Activated T-helper 1 cell treated with anti-CD3 and anti-CD28 coated beads, Interleukin-12 subunit alpha, Interleukin-12 subunit beta, Interleukin-2, Interleukin-4 antibody, amounts not matched to agents 30 ng/mL and 10 ng/mL and 1 ng/mL, durations not matched to agents 14 hours and 24 hours and 36 hours (primary cell): ENCODE measurements around the gene CNIH1. TPM values are rescaled to one million over a fixed set of nuclear protein-coding genes. Genes with fewer than 3 reads are reported as not detected.
"Not testable (repeated sequence)": the region's sequence is repeated elsewhere in the genome, so short reads cannot be mapped to it uniquely, and the experiment has no call there.

Experiments used
- DNase-seq: peaks from one replicate; pipeline ENCODE4 v3.0.0; 2021; ENCODE audit warnings: low spot score
- H3K27ac Mint-ChIP-seq: one replicate; pipeline ENCODE4 v1.8.0; 2021; ENCODE audit warnings: mild to moderate bottlenecking, mixed read lengths
- H3K27me3 Mint-ChIP-seq: one replicate; pipeline ENCODE4 v1.8.0; 2022; ENCODE audit warnings: mild to moderate bottlenecking, moderate library complexity, mixed read lengths; ENCODE audit not compliant: insufficient read depth
- H3K36me3 Mint-ChIP-seq: one replicate; pipeline ENCODE4 v1.8.0; 2021; ENCODE audit warnings: low read depth, mixed read lengths
- H3K4me1 Mint-ChIP-seq: one replicate; pipeline ENCODE4 v1.8.0; 2021; ENCODE audit warnings: low read depth, mixed read lengths
- H3K4me3 Mint-ChIP-seq: one replicate; pipeline ENCODE4 v1.8.0; 2021; ENCODE audit warnings: mild to moderate bottlenecking, moderate library complexity, mixed read lengths
- H3K9me3 Mint-ChIP-seq: one replicate; pipeline ENCODE4 v1.8.0; 2021; ENCODE audit warnings: mixed read lengths
- intact Hi-C: fragments of 100-400 bp; cut with micrococcal nuclease; formaldehyde crosslinking; loops from one replicate; pipeline ENCODE4 v1.15.1; 2024
- total RNA-seq: library from RNA; stranded (reverse); gene quantifications from 2 replicates; pipeline ENCODE4 v1.2.3, GENCODE V29; 2022

The CNIH1 gene
- total RNA-seq, 1 donor from 2014 or later: 109 TPM

DNA sequence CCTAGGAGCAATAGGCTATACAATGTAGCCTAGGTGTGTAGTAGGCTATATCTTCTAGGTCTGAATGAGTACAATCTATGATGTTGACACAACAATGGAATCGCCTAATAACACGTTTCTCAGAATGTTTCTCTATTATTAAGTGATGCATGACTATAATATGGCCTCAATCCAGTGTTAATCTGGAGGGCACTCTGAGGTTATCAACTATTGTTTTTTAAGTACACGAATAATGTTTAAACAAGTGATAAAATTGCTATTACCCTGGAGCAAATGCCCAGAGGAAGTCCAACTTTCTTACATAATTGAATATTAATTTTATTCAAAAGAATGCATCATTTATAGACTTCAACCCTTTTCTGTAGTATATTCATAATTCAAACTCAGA lies 16.4 kb upstream of the CNIH1 start:
- intact Hi-C loops: no loop called here
- Mint-ChIP-seq H3K36me3 (no peaks in the 10 kb centered on the region), H3K4me3 (no peak overlapping the region), H3K9me3 (peaks cover 11% of the 10 kb centered on the region), H3K4me1 (no peaks in the 10 kb centered on the region), H3K27ac (no peak overlapping the region), H3K27me3 (no peaks in the 10 kb centered on the region)
- DNase-seq: no peak

DNA sequence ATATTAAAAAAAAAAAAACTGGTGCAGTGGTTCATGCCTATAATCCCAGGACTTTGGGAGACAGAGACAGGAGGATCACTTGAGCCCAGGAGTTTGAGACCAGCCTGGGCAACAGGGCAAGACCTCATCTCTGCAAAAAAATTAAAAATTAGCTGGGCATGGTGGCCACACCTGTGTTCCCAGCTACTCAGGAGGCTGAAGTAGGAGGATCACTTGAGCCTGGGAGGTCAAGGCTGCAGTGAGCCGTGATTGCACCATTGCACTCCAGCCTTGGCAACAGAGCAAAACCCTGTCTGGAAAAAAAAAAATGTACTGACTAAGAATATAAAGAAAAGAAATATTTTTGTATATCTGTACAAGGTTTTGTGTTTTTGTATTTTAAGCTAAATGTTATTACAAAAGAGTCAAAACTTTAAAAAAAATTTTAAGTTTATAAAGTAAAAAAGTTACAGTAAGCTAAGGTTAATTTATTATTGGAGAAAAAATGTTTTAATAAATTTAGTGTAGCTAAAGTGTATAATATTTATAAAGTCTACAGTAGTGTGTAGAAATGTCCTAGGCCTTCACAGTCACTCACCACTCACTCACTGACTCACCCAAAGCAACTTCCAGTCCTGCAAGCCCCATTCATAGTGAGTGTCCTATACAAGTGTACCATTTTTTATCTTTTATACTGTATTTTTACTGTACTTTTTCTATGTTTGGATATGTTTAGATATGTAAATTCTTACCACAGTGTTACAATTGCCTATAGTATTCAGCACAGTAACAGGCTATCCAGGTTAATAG lies 15.8 kb upstream of the CNIH1 start:
- intact Hi-C loops, H3K27me3 Mint-ChIP-seq, H3K27ac Mint-ChIP-seq, H3K4me3 Mint-ChIP-seq, H3K36me3 Mint-ChIP-seq, H3K4me1 Mint-ChIP-seq, DNase-seq: not testable (repeated sequence)
- peaks cover 11% of the 10 kb centered on the region for H3K9me3 Mint-ChIP-seq

GRCh38 chr14:54455363-54455762 lies 14.2 kb upstream of the CNIH1 start:
- no peak overlapping the region for H3K27ac Mint-ChIP-seq
- H3K4me1 Mint-ChIP-seq: peaks cover 6% of the 10 kb centered on the region
- intact Hi-C loops: no loop called here

GRCh38 chr14:54453990-54454389 lies 12.8 kb upstream of the CNIH1 start:
- H3K4me3 Mint-ChIP-seq, H3K27ac Mint-ChIP-seq, H3K4me1 Mint-ChIP-seq, DNase-seq, H3K36me3 Mint-ChIP-seq, H3K27me3 Mint-ChIP-seq, intact Hi-C loops: not testable (repeated sequence)
- peaks cover 12% of the 10 kb centered on the region for H3K9me3 Mint-ChIP-seq

More at GRCh38 chr14:54455363-54455762, 14.2 kb upstream of the CNIH1 start:
- DNase-seq: no peak
- H3K4me3 Mint-ChIP-seq: no peak overlapping the region
- peaks cover 14% of the 10 kb centered on the region for H3K9me3 Mint-ChIP-seq
- H3K36me3 Mint-ChIP-seq: no peaks in the 10 kb centered on the region
- peaks cover 2% of the 10 kb centered on the region for H3K27me3 Mint-ChIP-seq

DNA sequence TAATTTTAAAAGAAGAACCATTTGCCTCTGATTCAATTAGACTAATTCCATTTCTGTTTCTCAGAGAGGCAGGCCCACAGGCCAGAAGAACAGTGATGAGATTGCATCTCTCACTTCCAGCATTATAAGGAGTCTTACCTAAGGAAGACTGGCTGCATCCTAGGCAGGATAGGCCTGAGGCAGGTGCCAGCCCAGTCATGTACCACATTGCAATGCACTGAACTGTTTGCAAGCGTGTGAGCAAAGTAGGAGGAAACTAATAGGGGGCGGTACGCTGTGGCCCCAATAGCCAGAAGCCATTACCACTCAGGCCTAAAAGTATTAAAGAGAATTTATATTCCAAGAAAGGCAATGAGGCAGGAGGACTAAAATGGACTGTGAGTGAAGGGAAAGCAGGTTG lies 12.1 kb upstream of the CNIH1 start:
- H3K9me3 Mint-ChIP-seq: peaks cover 4% of the 10 kb centered on the region
- H3K27ac Mint-ChIP-seq: no peak overlapping the region
- H3K36me3 Mint-ChIP-seq: no peaks in the 10 kb centered on the region
- DNase-seq: no peak
- H3K4me1 Mint-ChIP-seq: peaks cover 6% of the 10 kb centered on the region
- intact Hi-C loops: no loop called here
- H3K4me3 Mint-ChIP-seq: no peak overlapping the region
- peaks cover 12% of the 10 kb centered on the region for H3K27me3 Mint-ChIP-seq

- no peaks in the 10 kb centered on the region for H3K36me3 Mint-ChIP-seq
- no peak overlapping the region for H3K4me3 Mint-ChIP-seq
- H3K27me3 Mint-ChIP-seq: peaks cover 12% of the 10 kb centered on the region
- peaks cover 6% of the 10 kb centered on the region for H3K4me1 Mint-ChIP-seq
- H3K27ac Mint-ChIP-seq: no peak overlapping the region
- intact Hi-C loops: no loop called here
- peaks cover 3% of the 10 kb centered on the region for H3K9me3 Mint-ChIP-seq
- no peak for DNase-seq
These were observed 10.8 kb upstream of the CNIH1 start for GRCh38 chr14:54451961-54452360.

DNA sequence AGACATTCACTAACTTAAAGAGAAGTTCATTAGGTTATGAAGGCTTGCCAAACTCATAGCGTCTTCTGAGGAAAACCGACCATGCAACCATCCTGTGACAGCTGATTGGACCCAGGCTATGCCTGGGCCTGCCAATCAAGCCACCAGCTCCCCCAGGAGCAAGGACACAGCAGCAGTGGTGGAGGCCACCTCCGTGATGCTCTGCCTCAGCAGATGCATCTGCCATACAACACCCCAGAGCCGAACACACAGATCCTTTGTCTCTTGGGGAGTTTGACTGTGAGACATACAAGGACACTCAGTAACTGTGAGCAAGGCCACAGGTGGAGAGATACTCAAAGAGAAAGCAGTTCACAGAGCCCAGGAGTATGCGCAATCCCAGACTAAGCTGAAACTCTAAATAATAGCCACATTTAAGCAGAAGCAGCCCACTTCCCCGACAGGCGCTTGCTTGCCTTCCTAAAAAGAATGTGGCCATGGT lies 10.0 kb upstream of the CNIH1 start:
- Mint-ChIP-seq H3K36me3 (no peaks in the 10 kb centered on the region), H3K9me3 (peaks cover 3% of the 10 kb centered on the region)

GRCh38 chr14:54450535-54450934 lies 9.4 kb upstream of the CNIH1 start:
- DNase-seq: no peak
- intact Hi-C loops: no loop called here
- Mint-ChIP-seq H3K27me3 (peaks cover 15% of the 10 kb centered on the region), H3K4me1 (peaks cover 6% of the 10 kb centered on the region), H3K4me3 (no peak overlapping the region), H3K27ac (no peak overlapping the region), H3K36me3 (no peaks in the 10 kb centered on the region), H3K9me3 (peaks cover 3% of the 10 kb centered on the region)

More for the DNA sequence above, 10.0 kb upstream of the CNIH1 start:
- DNase-seq: no peak
- Mint-ChIP-seq H3K27ac (no peak overlapping the region), H3K27me3 (peaks cover 15% of the 10 kb centered on the region), H3K4me1 (peaks cover 6% of the 10 kb centered on the region), H3K4me3 (no peak overlapping the region)
- intact Hi-C loops: no loop called here

DNA sequence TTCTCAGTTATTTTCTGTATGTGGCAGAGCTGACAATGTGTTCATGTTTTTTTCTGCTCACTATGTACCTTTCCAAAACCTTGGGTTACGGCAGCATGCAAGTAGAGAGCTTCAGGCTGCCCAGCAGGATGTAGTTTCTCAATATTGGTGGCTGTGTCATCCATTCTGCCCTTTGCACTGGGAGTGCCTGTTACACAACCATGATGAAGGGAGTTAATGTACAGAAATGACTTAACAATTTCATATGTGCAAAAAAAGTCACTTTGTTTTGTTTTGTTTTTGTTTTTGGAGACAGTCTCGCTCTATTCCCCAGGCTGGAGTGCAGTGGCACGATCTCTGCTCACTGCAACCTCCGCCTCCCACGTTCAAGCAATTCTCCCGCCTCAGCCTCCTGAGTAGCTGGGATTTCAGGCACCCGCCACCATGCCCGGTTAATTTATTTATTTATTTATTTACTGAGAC lies 6.1 kb upstream of the CNIH1 start:
- H3K4me3 Mint-ChIP-seq: no peak overlapping the region
- no peak overlapping the region for H3K27ac Mint-ChIP-seq
- intact Hi-C loops: no loop called here
- peaks cover 17% of the 10 kb centered on the region for H3K27me3 Mint-ChIP-seq
- H3K4me1 Mint-ChIP-seq: peaks cover 7% of the 10 kb centered on the region
- no peaks in the 10 kb centered on the region for H3K36me3 Mint-ChIP-seq
- DNase-seq: no peak
- peaks cover 3% of the 10 kb centered on the region for H3K9me3 Mint-ChIP-seq

DNA sequence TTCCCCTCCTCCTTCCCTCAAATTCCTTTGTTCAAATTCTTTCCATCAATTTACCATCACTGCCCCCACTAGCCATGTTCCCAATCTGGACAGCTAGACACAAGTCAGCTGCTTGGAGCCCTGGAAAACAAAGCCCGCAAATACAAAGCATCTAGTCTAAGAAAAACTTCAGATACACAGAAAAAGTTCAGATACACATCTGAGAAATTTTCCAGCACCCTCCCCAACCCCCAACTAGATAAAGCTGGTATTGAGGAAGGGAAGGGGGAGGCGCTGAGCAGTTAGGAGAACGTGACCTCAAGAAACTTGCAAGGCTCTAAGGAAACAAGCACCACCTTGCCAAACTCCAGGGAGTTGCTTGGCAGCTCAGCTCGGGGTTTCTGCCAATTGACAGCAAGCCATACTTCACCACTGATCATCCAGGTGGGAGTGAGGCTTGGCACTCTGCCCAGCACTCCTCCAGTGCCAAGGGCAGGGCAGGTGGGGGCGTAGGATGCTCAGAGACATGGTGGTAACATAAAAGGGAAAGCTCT lies 5.1 kb upstream of the CNIH1 start:
- H3K4me1 Mint-ChIP-seq: peaks cover 18% of the 10 kb centered on the region
- peaks cover 3% of the 10 kb centered on the region for H3K9me3 Mint-ChIP-seq
- peaks cover 17% of the 10 kb centered on the region for H3K27me3 Mint-ChIP-seq
- no peak overlapping the region for H3K27ac Mint-ChIP-seq
- H3K36me3 Mint-ChIP-seq: no peaks in the 10 kb centered on the region
- no peak overlapping the region for H3K4me3 Mint-ChIP-seq
- intact Hi-C loops: no loop called here
- no peak for DNase-seq

DNA sequence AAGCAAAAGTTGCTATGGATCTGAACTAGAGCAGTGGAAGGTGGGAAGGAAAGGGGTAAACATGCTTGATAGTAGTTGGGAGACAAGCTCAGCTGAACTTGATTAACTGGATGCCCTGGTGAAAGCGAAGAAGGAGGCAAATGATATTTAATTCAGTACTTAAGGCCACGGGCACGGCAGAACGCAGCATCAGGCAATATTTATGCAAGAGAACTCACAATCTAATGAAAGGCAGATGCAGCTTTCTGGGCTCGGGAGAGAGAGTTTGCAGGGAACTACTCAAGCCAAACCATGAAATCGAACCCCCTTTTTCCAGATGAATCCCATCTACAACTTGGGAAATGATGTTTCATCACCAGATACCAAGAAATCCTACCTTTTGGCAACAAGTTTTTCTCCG lies 3.5 kb upstream of the CNIH1 start:
- Mint-ChIP-seq H3K4me3 (no peak overlapping the region), H3K36me3 (peaks cover 8% of the 10 kb centered on the region), H3K27ac (no peak overlapping the region), H3K27me3 (peaks cover 15% of the 10 kb centered on the region), H3K4me1 (peaks cover 21% of the 10 kb centered on the region), H3K9me3 (no peaks in the 10 kb centered on the region)
- no peak for DNase-seq
- intact Hi-C loops: loop anchor here (5.0 kb wide), 2 partner anchors 458 to 583 kb away; partner anchors contain the start of genes GCH1, SOCS4 and WDHD1

GRCh38 chr14:54443981-54444380 lies 2.8 kb upstream of the CNIH1 start:
- H3K4me1 Mint-ChIP-seq: peaks cover 27% of the 10 kb centered on the region
- DNase-seq: no peak
- H3K27me3 Mint-ChIP-seq: peaks cover 10% of the 10 kb centered on the region
- no peak overlapping the region for H3K4me3 Mint-ChIP-seq
- intact Hi-C loops: loop anchor here (5.0 kb wide), 2 partner anchors 458 to 583 kb away; partner anchors contain the start of genes GCH1, SOCS4 and WDHD1
- no peaks in the 10 kb centered on the region for H3K9me3 Mint-ChIP-seq
- H3K27ac Mint-ChIP-seq: no peak overlapping the region
- H3K36me3 Mint-ChIP-seq: peaks cover 8% of the 10 kb centered on the region

DNA sequence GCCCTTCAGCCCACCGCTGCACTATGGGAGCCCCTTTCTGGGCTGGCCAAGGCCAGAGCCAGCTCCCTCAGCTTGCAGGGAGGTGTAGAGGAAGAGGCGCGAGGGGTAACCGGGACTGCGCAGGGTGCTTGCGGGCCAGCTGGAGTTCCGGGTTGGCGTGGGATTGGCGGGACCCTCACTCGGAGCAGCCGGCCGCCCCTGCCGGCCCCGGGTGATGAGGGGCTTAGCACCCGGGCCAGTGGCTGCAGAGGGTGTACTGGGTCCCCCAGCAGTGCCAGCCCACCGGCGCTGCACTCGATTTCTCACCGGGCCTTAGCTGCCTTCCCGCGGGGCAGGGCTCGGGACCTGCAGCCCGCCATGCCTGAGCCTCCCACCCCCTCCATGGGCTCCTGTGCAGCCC lies 1.8 kb upstream of the CNIH1 start:
- peaks cover 34% of the 10 kb centered on the region for H3K4me1 Mint-ChIP-seq
- not testable (repeated sequence) for H3K27ac Mint-ChIP-seq, H3K9me3 Mint-ChIP-seq, H3K27me3 Mint-ChIP-seq, H3K36me3 Mint-ChIP-seq, DNase-seq, H3K4me3 Mint-ChIP-seq
- intact Hi-C loops: loop anchor here (5.0 kb wide), 2 partner anchors 459 to 584 kb away; partner anchors contain the start of genes GCH1, SOCS4 and WDHD1
